HepG2 (cell line): Measurements from ENCODE around the gene FBN2. TPM values are rescaled to one million over a fixed set of nuclear protein-coding genes. Genes with fewer than 3 reads are reported as not detected.

Source experiments
- ATAC-seq: fragments of 200-7000 bp; cut with Tn5 transposase; 3 replicates; pipeline ENCODE4 v1.9.1; 2020; ENCODE audit warnings: mild to moderate bottlenecking, moderate library complexity
- BruUV-seq: library from RNA; stranded (reverse); fragments of 400-500 nt; replicated peaks from 2 replicates; lab custom pipeline; 2021; lab: Mats Ljungman, UMichigan
- CTCF ChIA-PET: fragments of 300-600 bp; formaldehyde crosslinking; extraction: SDS; loops from one replicate; lab custom pipeline; 2021; ENCODE audit warnings: low total read pairs, inconsistent platforms, low intra/inter-chr PET ratio; lab: Yijun Ruan, JAX
- POLR2A ChIA-PET: fragments of 350-600 bp; sonication (Branson Sonifier 250); formaldehyde crosslinking; loops from one replicate; lab custom pipeline; 2020; ENCODE audit warnings: antibody characterized with exemption, inconsistent platforms; lab: Yijun Ruan, JAX
- DNase-seq: peaks from one replicate; pipeline ENCODE4 v3.0.0-alpha.2; 2015; ENCODE audit warnings: low spot score
- FAIRE-seq: peaks from 3 replicates; lab custom pipeline; 2011; peaks lifted over from hg19 to GRCh38; lab: Jason Lieb, UNC
- H2AFZ ChIP-seq: one replicate; pipeline ENCODE4 v1.6.1; 2011; ENCODE audit warnings: low read length, inconsistent platforms
- H3K27ac ChIP-seq: fragments of 300-600 bp; 3 replicates; pipeline ENCODE4 v1.8.0; 2011; ENCODE audit warnings: mixed run types, mild to moderate bottlenecking, mixed read lengths, low read length, inconsistent platforms; ENCODE audit not compliant: insufficient read depth; ENCODE audit errors: extremely low read length
- H3K27me3 ChIP-seq, 2 experiments: fragments of 200-600 bp in 1 of 2; 2 replicates in 1 of 2; 3 replicates in 1 of 2; pipeline versions ENCODE4 v1.6.0 to v1.8.0; 2011; ENCODE audit warnings: low read length in 2 of 2, mild to moderate bottlenecking in 2 of 2, moderate library complexity in 2 of 2, inconsistent platforms in 1 of 2; ENCODE audit not compliant: insufficient read depth in 2 of 2, control insufficient read depth in 1 of 2
- H3K36me3 ChIP-seq, 2 experiments: fragments of 200-600 bp in 1 of 2; replicated peaks in 1 of 2; 2 replicates in 1 of 2; 3 replicates in 1 of 2; pipeline versions ENCODE4 v1.5.1 to v1.8.0; 2011; ENCODE audit warnings: low read length in 2 of 2, inconsistent platforms in 1 of 2; ENCODE audit not compliant: insufficient read depth in 2 of 2, control insufficient read depth in 1 of 2
- H3K4me1 ChIP-seq: 2 replicates; pipeline ENCODE4 v1.5.1; 2012; ENCODE audit warnings: low read length, inconsistent platforms; ENCODE audit not compliant: insufficient read depth
- H3K4me2 ChIP-seq: 2 replicates; pipeline ENCODE4 v1.6.0; 2011; ENCODE audit warnings: low read depth, low read length, inconsistent platforms
- H3K4me3 ChIP-seq, 3 experiments: fragments of 200-600 bp in 1 of 3; sonication (generic), shearing (Covaris generic) in 1 of 3; replicated peaks in 1 of 3; 2 replicates each; pipeline ENCODE4 v1.5.1; 2011 to 2016; ENCODE audit warnings: low read length in 3 of 3, inconsistent platforms in 2 of 3, low read depth in 2 of 3, mild to moderate bottlenecking in 2 of 3, control low read depth in 1 of 3, mixed read lengths in 1 of 3; ENCODE audit not compliant: insufficient read depth in 1 of 3
- H3K79me2 ChIP-seq: one replicate; pipeline ENCODE4 v1.6.1; 2011; ENCODE audit warnings: low read length, inconsistent platforms; ENCODE audit not compliant: insufficient read depth
- H3K9ac ChIP-seq: 2 replicates; pipeline ENCODE4 v1.6.0; 2011; ENCODE audit warnings: mild to moderate bottlenecking, low read depth, low read length, inconsistent platforms; ENCODE audit not compliant: insufficient read depth
- H3K9me3 ChIP-seq: 2 replicates; pipeline ENCODE4 v1.5.1; 2012; ENCODE audit warnings: mild to moderate bottlenecking, low read length
- H4K20me1 ChIP-seq: 2 replicates; pipeline ENCODE4 v1.6.0; 2011; ENCODE audit warnings: inconsistent platforms, mild to moderate bottlenecking, low read length, moderate library complexity; ENCODE audit not compliant: insufficient read depth
- ATF1 ChIP-seq: IDR thresholded peaks from 2 replicates; pipeline ENCODE4 v1.6.1; 2016; ENCODE audit warnings: mild to moderate bottlenecking, control low read depth
- ATF7 ChIP-seq, 2 experiments: fragments of 450-650 bp in 1 of 2; sonication (generic) in 1 of 2; formaldehyde crosslinking in 1 of 2; IDR thresholded peaks; 2 replicates each; pipeline versions ENCODE4 v1.4.0 to v1.6.1; 2016 to 2020; ENCODE audit warnings: antibody characterized with exemption in 1 of 2, mild to moderate bottlenecking in 1 of 2, missing genetic modification reagents in 1 of 2
- DBP ChIP-seq: sonication (generic); formaldehyde crosslinking; IDR thresholded peaks from 2 replicates; pipeline ENCODE4 v1.4.0; 2020; ENCODE audit warnings: missing genetic modification reagents; ENCODE audit errors: not compliant biosample characterization
- LCORL ChIP-seq, 2 experiments: fragments of 450-650 bp in 1 of 2; sonication (generic) in 1 of 2; formaldehyde crosslinking in 1 of 2; IDR thresholded peaks; 2 replicates each; pipeline versions ENCODE4 v1.5.0 to v1.6.1; 2017 to 2020; ENCODE audit warnings: antibody characterized with exemption in 1 of 2, missing genetic modification reagents in 1 of 2
- MAFF ChIP-seq: IDR thresholded peaks from 2 replicates; pipeline ENCODE4 v1.6.1; 2011; ENCODE audit warnings: low read depth, low read length, improper control_type of control experiment
- MAFK ChIP-seq, 2 experiments: IDR thresholded peaks in 1 of 2; conservative IDR thresholded peaks in 1 of 2; 2 replicates each; pipeline ENCODE4 v1.6.1; 2011; ENCODE audit warnings: improper control_type of control experiment in 2 of 2, low read length in 2 of 2
- POLR2AphosphoS2 ChIP-seq: IDR thresholded peaks from 2 replicates; pipeline ENCODE4 v1.6.1; 2011; ENCODE audit warnings: low read depth, low read length, improper control_type of control experiment
- POLR2G ChIP-seq: fragments of 200-400 bp; formaldehyde crosslinking; IDR thresholded peaks from 2 replicates; pipeline ENCODE4 v1.6.1; 2018; ENCODE audit warnings: mild to moderate bottlenecking, low read depth, low read length, moderate library complexity
- SRSF4 ChIP-seq: fragments of 200-400 bp; formaldehyde crosslinking; IDR thresholded peaks from one replicate; pipeline ENCODE4 v1.6.1; 2018; ENCODE audit warnings: mild to moderate bottlenecking, low read depth, low read length, moderate library complexity; ENCODE audit not compliant: poor library complexity, severe bottlenecking
- TBL1XR1 ChIP-seq: fragments of 150-350 bp; IDR thresholded peaks from 2 replicates; pipeline ENCODE4 v1.6.1; 2014; ENCODE audit warnings: borderline replicate concordance, low read length; ENCODE audit not compliant: partially characterized antibody
- ZNF766 ChIP-seq: sonication (generic); formaldehyde crosslinking; IDR thresholded peaks from 2 replicates; pipeline ENCODE4 v1.5.0; 2020; ENCODE audit warnings: missing genetic modification reagents, borderline replicate concordance
- WGBS: methylation state at CpG from one replicate; pipeline ENCODE4 v1.1.6; 2017; ENCODE audit warnings: low lambda C conversion rate; 5-methylcytosine and 5-hydroxymethylcytosine counted together
- in situ Hi-C: cut with HindIII; loops from 2 replicates; pipeline ENCODE4 v1.10.0; 2017; ENCODE audit warnings: low pct_unique_long_range_greater_than_20kb; ENCODE audit not compliant: extremely low pct_ligation_motif_present
- intact Hi-C: fragments of 100-400 bp; cut with micrococcal nuclease; formaldehyde crosslinking; loops from one replicate; pipeline ENCODE4 v1.10.0; 2022; ENCODE audit not compliant: unreplicated experiment
- polyA plus RNA-seq, 8 experiments: library from polyadenylated mRNA; depleted of rRNA in 3 of 8; stranded (reverse) in 7 of 8; unstranded in 1 of 8; fragments of >200 nt; fragmentation: Illumina TruSeq in 4 of 8; extraction: Trizol in 4 of 8; gene quantifications; 2 replicates each; pipeline versions ENCODE4 v1.2.1 to v1.2.3, GENCODE V29; 2011 to 2016; ENCODE audit warnings: low read depth in 4 of 8, missing spikeins in 1 of 8, mixed read lengths in 1 of 8; ENCODE audit not compliant: insufficient read depth in 1 of 8
- total RNA-seq, 5 experiments: library from RNA; depleted of rRNA; stranded (reverse); fragments of >200 nt; fragmentation: Illumina TruSeq; extraction: Trizol; gene quantifications; 2 replicates each; pipeline ENCODE4 v1.2.3, GENCODE V29; 2016; ENCODE audit warnings: low read depth in 1 of 5
- TF ChIP-seq, protein P1 (sequence below): sonication (generic); formaldehyde crosslinking; IDR thresholded peaks from 2 replicates; pipeline ENCODE4 v1.5.0; 2020; ENCODE audit warnings: mild to moderate bottlenecking, missing genetic modification reagents

FBN2 gene
- total and polyA plus RNA-seq, 2 of the 13 experiments (the other 11 are each of a cell fraction or from before 2014, with no cell fraction given): not detected

GRCh38 chr5:128300181-128300580 is 237.9 kb downstream of the FBN2 start (continued):
- TF ChIP-seq POLR2AphosphoS2 (no peak), ATF1 (CRISPR knock-in tag) (no peak), POLR2G (no peak), SRSF4 (no peak)

GRCh38 chr5:128290152-128290858 is 247.7 kb downstream of the FBN2 start:
- H3K36me3 ChIP-seq: no peaks in the 10 kb centered on the region
- no peak overlapping the region for H3K27ac ChIP-seq
- no peaks in the 10 kb centered on the region for H4K20me1 ChIP-seq
- ChIA-PET CTCF (no interaction called here), POLR2A (no interaction called here)
- intact Hi-C loops (no loop called here), in situ Hi-C loops (no loop called here)
- WGBS: 0% methylated on average over 2 of the region's 2 CpGs
- ATAC-seq (no peak), FAIRE-seq (no peak), DNase-seq (no peak)
- TF ChIP-seq, protein P1, sequence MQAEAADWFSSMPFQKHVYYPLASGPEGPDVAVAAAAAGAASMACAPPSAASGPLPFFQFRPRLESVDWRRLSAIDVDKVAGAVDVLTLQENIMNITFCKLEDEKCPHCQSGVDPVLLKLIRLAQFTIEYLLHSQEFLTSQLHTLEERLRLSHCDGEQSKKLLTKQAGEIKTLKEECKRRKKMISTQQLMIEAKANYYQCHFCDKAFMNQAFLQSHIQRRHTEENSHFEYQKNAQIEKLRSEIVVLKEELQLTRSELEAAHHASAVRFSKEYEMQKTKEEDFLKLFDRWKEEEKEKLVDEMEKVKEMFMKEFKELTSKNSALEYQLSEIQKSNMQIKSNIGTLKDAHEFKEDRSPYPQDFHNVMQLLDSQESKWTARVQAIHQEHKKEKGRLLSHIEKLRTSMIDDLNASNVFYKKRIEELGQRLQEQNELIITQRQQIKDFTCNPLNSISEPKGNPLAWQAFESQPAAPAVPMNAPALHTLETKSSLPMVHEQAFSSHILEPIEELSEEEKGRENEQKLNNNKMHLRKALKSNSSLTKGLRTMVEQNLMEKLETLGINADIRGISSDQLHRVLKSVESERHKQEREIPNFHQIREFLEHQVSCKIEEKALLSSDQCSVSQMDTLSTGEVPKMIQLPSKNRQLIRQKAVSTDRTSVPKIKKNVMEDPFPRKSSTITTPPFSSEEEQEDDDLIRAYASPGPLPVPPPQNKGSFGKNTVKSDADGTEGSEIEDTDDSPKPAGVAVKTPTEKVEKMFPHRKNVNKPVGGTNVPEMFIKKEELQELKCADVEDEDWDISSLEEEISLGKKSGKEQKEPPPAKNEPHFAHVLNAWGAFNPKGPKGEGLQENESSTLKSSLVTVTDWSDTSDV (CRISPR knock-in tag): no peak
- peak; percentile 91 to 96 for TF ChIP-seq MAFK (conservative IDR thresholded peaks at IDR 0.05 in 1 of 2, IDR thresholded peaks at IDR 0.05 in 1 of 2; ENCODE audit: low read length in 2 of 2)
- TF ChIP-seq DBP (CRISPR knock-in tag): no peak
- TF ChIP-seq ZNF766 (CRISPR knock-in tag): no peak
- TF ChIP-seq TBL1XR1: no peak
- TF ChIP-seq LCORL (IDR thresholded peaks at IDR 0.05): no peak
- no peak for TF ChIP-seq LCORL (CRISPR knock-in tag; IDR thresholded peaks at IDR 0.05)
- TF ChIP-seq MAFF: peak; percentile 92
- peak; percentile 62 for TF ChIP-seq ATF7 (IDR thresholded peaks at IDR 0.05)
- no peak for TF ChIP-seq ATF7 (CRISPR knock-in tag; IDR thresholded peaks at IDR 0.05)
- no peaks in the 10 kb centered on the region for H3K27me3 ChIP-seq
- H3K4me2 ChIP-seq: no peak overlapping the region
- no peak overlapping the region for H2AFZ ChIP-seq
- no peaks in the 10 kb centered on the region for H3K79me2 ChIP-seq
- H3K9ac ChIP-seq: no peak overlapping the region
- BruUV-seq: no TSS peak
- H3K4me1 ChIP-seq: no peaks in the 10 kb centered on the region
- H3K4me3 ChIP-seq: no peak overlapping the region
- H3K9me3 ChIP-seq: no peaks in the 10 kb centered on the region
